HepG2 (cell line): Measurements from ENCODE around the gene TNFSF13. TPM values are rescaled to one million over a fixed set of nuclear protein-coding genes. Genes with fewer than 3 reads are reported as not detected.

Experiments used
- ARID4A ChIP-seq: sonication (generic); formaldehyde crosslinking; IDR thresholded peaks from 2 replicates; pipeline ENCODE4 v1.5.0; 2020; ENCODE audit warnings: mild to moderate bottlenecking, missing genetic modification reagents, borderline replicate concordance
- DMTF1 ChIP-seq: sonication (generic); formaldehyde crosslinking; IDR thresholded peaks from 2 replicates; pipeline ENCODE4 v1.4.0; 2020; ENCODE audit warnings: mild to moderate bottlenecking, missing genetic modification reagents
- FOXM1 ChIP-seq: sonication (generic); formaldehyde crosslinking; IDR thresholded peaks from 2 replicates; pipeline ENCODE4 v1.5.0; 2020; ENCODE audit warnings: missing genetic modification reagents
- HCFC1 ChIP-seq: fragments of 150-350 bp; IDR thresholded peaks from 2 replicates; pipeline ENCODE4 v1.6.1; 2014; ENCODE audit warnings: low read depth, low read length
- MAX ChIP-seq: IDR thresholded peaks from 2 replicates; pipeline ENCODE4 v1.6.1; 2012; ENCODE audit warnings: inconsistent platforms
- PHF20 ChIP-seq: sonication (generic); formaldehyde crosslinking; IDR thresholded peaks from 2 replicates; pipeline ENCODE4 v1.5.0; 2020; ENCODE audit warnings: mild to moderate bottlenecking, missing genetic modification reagents
- SMC3 ChIP-seq: IDR thresholded peaks from 2 replicates; pipeline ENCODE4 v1.6.1; 2011; ENCODE audit warnings: low read length, improper control_type of control experiment
- SP140L ChIP-seq: sonication (generic); formaldehyde crosslinking; IDR thresholded peaks from 2 replicates; pipeline ENCODE4 v1.4.0; 2020; ENCODE audit warnings: missing genetic modification reagents, borderline replicate concordance
- STAG1 ChIP-seq: sonication (generic); formaldehyde crosslinking; IDR thresholded peaks from 2 replicates; pipeline ENCODE4 v1.4.0; 2020; ENCODE audit warnings: missing genetic modification reagents
- ZBTB3 ChIP-seq: sonication (generic); formaldehyde crosslinking; IDR thresholded peaks from 2 replicates; pipeline ENCODE4 v1.4.0; 2020; ENCODE audit warnings: low read depth, mild to moderate bottlenecking, moderate library complexity, missing genetic modification reagents, borderline replicate concordance
- ZBTB7B ChIP-seq: sonication (generic); formaldehyde crosslinking; IDR thresholded peaks from 2 replicates; pipeline ENCODE4 v1.4.0; 2020; ENCODE audit warnings: missing genetic modification reagents
- ZFP91 ChIP-seq: sonication (generic); formaldehyde crosslinking; IDR thresholded peaks from 2 replicates; pipeline ENCODE4 v1.9.0; 2022; ENCODE audit warnings: missing genetic modification reagents, mild to moderate bottlenecking, borderline replicate concordance
- ZFYVE20 ChIP-seq: sonication (generic); formaldehyde crosslinking; IDR thresholded peaks from 2 replicates; pipeline ENCODE4 v1.8.0; 2023; ENCODE audit warnings: low read depth, mild to moderate bottlenecking, moderate library complexity, missing genetic modification reagents, borderline replicate concordance
- ZNF317 ChIP-seq: sonication (generic); formaldehyde crosslinking; IDR thresholded peaks from 2 replicates; pipeline ENCODE4 v1.5.0; 2020; ENCODE audit warnings: mild to moderate bottlenecking, missing genetic modification reagents
- ZNF784 ChIP-seq: sonication (generic); formaldehyde crosslinking; IDR thresholded peaks from 2 replicates; pipeline ENCODE4 v1.5.1; 2020; ENCODE audit warnings: missing genetic modification reagents, mild to moderate bottlenecking, borderline replicate concordance
- ZNF816 ChIP-seq: sonication (generic); formaldehyde crosslinking; IDR thresholded peaks from 2 replicates; pipeline ENCODE4 v1.8.0; 2022; ENCODE audit warnings: missing genetic modification reagents, mild to moderate bottlenecking, borderline replicate concordance
- polyA plus RNA-seq, 8 experiments: library from polyadenylated mRNA; depleted of rRNA in 3 of 8; stranded (reverse) in 7 of 8; unstranded in 1 of 8; fragments of >200 nt; fragmentation: Illumina TruSeq in 4 of 8; extraction: Trizol in 4 of 8; gene quantifications; 2 replicates each; pipeline versions ENCODE4 v1.2.1 to v1.2.3, GENCODE V29; 2011 to 2016; ENCODE audit warnings: low read depth in 4 of 8, missing spikeins in 1 of 8, mixed read lengths in 1 of 8; ENCODE audit not compliant: insufficient read depth in 1 of 8
- total RNA-seq, 5 experiments: library from RNA; depleted of rRNA; stranded (reverse); fragments of >200 nt; fragmentation: Illumina TruSeq; extraction: Trizol; gene quantifications; 2 replicates each; pipeline ENCODE4 v1.2.3, GENCODE V29; 2016; ENCODE audit warnings: low read depth in 1 of 5

The TNFSF13 gene
- total and polyA plus RNA-seq, 2 of the 13 experiments (the other 11 are each of a cell fraction or from before 2014, with no cell fraction given), result 2.5 to 3.3 TPM

GRCh38 chr17:7579001-7579833 lies 20.7 kb downstream of the TNFSF13 start, which contains the start of gene CD68 (continued):
- TF ChIP-seq FOXM1 (CRISPR knock-in tag), result no peak
- TF ChIP-seq ZFP91, result peak; percentile 69; the same call in 1 of the 2 replicates
- TF ChIP-seq SP140L, result no peak; the same call in 1 of the 2 replicates
- TF ChIP-seq MAX, result peak; percentile 86
- no peak for TF ChIP-seq STAG1 (CRISPR knock-in tag)
- TF ChIP-seq ZBTB3 (CRISPR knock-in tag), result no peak
- TF ChIP-seq ZNF317 (CRISPR knock-in tag), result peak; percentile 44; the same call in 1 of the 2 replicates
- TF ChIP-seq HCFC1, result no peak; the same call in 1 of the 2 replicates
- no peak for TF ChIP-seq ZBTB7B (CRISPR knock-in tag)
- no peak; the same call in 1 of the 2 replicates for TF ChIP-seq ZNF816 (CRISPR knock-in tag)
- TF ChIP-seq ZFYVE20 (CRISPR knock-in tag), result no peak
- TF ChIP-seq ARID4A (CRISPR knock-in tag), result peak; percentile 89
- TF ChIP-seq DMTF1 (CRISPR knock-in tag), result no peak
- peak; percentile 63 for TF ChIP-seq PHF20
- 0 out of 2 replicates have a peak, but pooled peaks have one; percentile 30 for TF ChIP-seq ZNF784 (CRISPR knock-in tag)
- peak; percentile 32; the same call in 1 of the 2 replicates for TF ChIP-seq SMC3
